Tibial nerve (tissue), 3 donors: ENCODE data around the gene NAPA.

ENCODE experiments used
- CTCF ChIP-seq, 5 experiments: fragments of 200-600 bp in 3 of 5; fragments of 450-650 bp in 2 of 5; sonication (generic) in 3 of 5; IDR thresholded peaks; one replicate each; pipeline ENCODE4 v1.5.1; 2016 to 2019; ENCODE audit warnings: antibody characterized with exemption in 5 of 5, mild to moderate bottlenecking in 3 of 5, moderate library complexity in 2 of 5
- POLR2A ChIP-seq, 2 donors: fragments of 450-650 bp; IDR thresholded peaks; one replicate each; pipeline ENCODE4 v1.6.1; 2017; ENCODE audit warnings: antibody characterized with exemption in 2 of 2, mild to moderate bottlenecking in 2 of 2, moderate library complexity in 2 of 2

GRCh38 chr19:47526798-47527197, 11.9 kb upstream of the NAPA start:
- TF ChIP-seq CTCF (IDR thresholded peaks at IDR 0.05) (no peak), POLR2A (IDR thresholded peaks at IDR 0.05) (no peak)
